ENCODE measurements around the gene SPAG16.

GRCh38 chr2:213315168-213315876 is 31.1 kb downstream of the SPAG16 start:
- TF ChIP-seq ZC3H10 (CRISPR knock-in tag; IDR thresholded peaks at IDR 0.05) (no peak), ESRRG (CRISPR knock-in tag; IDR thresholded peaks at IDR 0.05) (no peak), RARB (CRISPR knock-in tag; IDR thresholded peaks at IDR 0.05) (no peak), ZNF565 (CRISPR knock-in tag; conservative IDR thresholded peaks at IDR 0.05; ENCODE audit: low read depth) (no peak), ZFP30 (CRISPR knock-in tag; IDR thresholded peaks at IDR 0.05) (no peak), PPARA (CRISPR knock-in tag; IDR thresholded peaks at IDR 0.05; ENCODE audit: borderline replicate concordance) (no peak), OSR1 (CRISPR knock-in tag; IDR thresholded peaks at IDR 0.05) (no peak), TCF4 (CRISPR knock-in tag; IDR thresholded peaks at IDR 0.05; ENCODE audit: borderline replicate concordance) (no peak), ZFP3 (CRISPR knock-in tag; IDR thresholded peaks at IDR 0.05) (no peak), ARNTL (CRISPR knock-in tag; IDR thresholded peaks at IDR 0.05; ENCODE audit: borderline replicate concordance, low read depth) (no peak)
